Measurements from ENCODE around the gene BRAF. TPM values are rescaled to one million over a fixed set of nuclear protein-coding genes. Genes with fewer than 3 reads are reported as not detected.
"Not testable (repeated sequence)": the region's sequence is repeated elsewhere in the genome, so short reads cannot be mapped to it uniquely, and the experiment has no call there.

The BRAF gene
- total and polyA plus RNA-seq, 2 donors (not counting 3 experiments of a cell fraction or from before 2014, with no cell fraction given): 6.6 to 26.2 TPM

DNA sequence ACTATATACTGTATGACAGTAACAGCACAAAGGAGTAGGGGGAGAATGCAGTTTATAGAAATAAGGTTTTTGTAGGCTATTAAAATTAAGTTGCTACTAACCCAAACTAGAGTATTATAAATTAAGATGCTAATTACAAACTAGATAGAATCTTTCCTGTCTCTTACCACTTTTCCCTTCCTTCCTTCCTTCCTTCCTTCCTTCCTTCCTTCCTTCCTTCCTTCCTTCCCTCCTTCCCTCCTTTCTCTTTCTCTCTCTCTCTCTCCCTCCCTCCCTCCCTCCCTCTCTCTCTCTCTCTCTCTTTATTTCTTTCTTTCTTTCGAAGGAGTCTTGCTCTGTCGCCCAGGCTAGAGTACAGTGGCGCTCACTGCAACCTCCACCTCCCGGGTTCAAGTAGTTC is 36.4 kb upstream of the BRAF start:
- TF ChIP-seq FOS (IDR thresholded peaks at IDR 0.05; ENCODE audit: borderline replicate concordance, insufficient read depth, low read length): no peak
- no peak for TF ChIP-seq POLR2AphosphoS5 (IDR thresholded peaks at IDR 0.05; ENCODE audit: insufficient read depth, low read depth, low read length)
- no peak for TF ChIP-seq JUN (IDR thresholded peaks at IDR 0.05; ENCODE audit: borderline replicate concordance, insufficient read depth, insufficient read length, low read depth)
- TF ChIP-seq EZH2 (IDR thresholded peaks at IDR 0.05; ENCODE audit: borderline replicate concordance, low read depth, low read length, severe bottlenecking): no peak
- no peak for TF ChIP-seq MYC (IDR thresholded peaks at IDR 0.05; ENCODE audit: low read depth, low read length)
- H3K9ac ChIP-seq (replicated peaks; ENCODE audit: extremely low read depth, insufficient read depth, low read length): no peak overlapping the region
- intact Hi-C loops (cut with micrococcal nuclease): no loop called here
- no peaks in the 10 kb centered on the region for H3K9me1 ChIP-seq (replicated peaks; ENCODE audit: control insufficient read depth, extremely low read depth, insufficient read depth, low read length)
- FAIRE-seq: no peak
- no peaks in the 10 kb centered on the region for H3K79me2 ChIP-seq (ENCODE audit: control insufficient read depth, insufficient read depth, low read length)
- H3K36me3 ChIP-seq (ENCODE audit: control insufficient read depth in 2 of 2, extremely low read depth in 1 of 2, insufficient read depth in 2 of 2, low read length in 2 of 2): no peaks in the 10 kb centered on the region
- BruUV-seq (replicated peaks): no TSS peak
- H3K4me2 ChIP-seq (ENCODE audit: insufficient read depth, low read length): no peak overlapping the region
- DNase-seq (ENCODE audit: low read depth, low spot score): no peak
- no peaks in the 10 kb centered on the region for H3K4me1 ChIP-seq (ENCODE audit: control insufficient read depth, extremely low read depth, insufficient read depth, low read length)
- POLR2A ChIA-PET: no interaction called here
- H3K27me3 ChIP-seq (ENCODE audit: control insufficient read depth in 2 of 2, insufficient read depth in 2 of 2, low read length in 2 of 2): no peaks in the 10 kb centered on the region
- CTCF ChIA-PET: no interaction called here
- no peak overlapping the region for H3K27ac ChIP-seq (ENCODE audit: insufficient read depth, low read depth, low read length)
- H4K20me1 ChIP-seq (replicated peaks; ENCODE audit: control insufficient read depth, extremely low read depth, insufficient read depth, low read length): no peaks in the 10 kb centered on the region
- no peak overlapping the region for H2AFZ ChIP-seq (ENCODE audit: low read depth, low read length)
- dilution Hi-C loops (cut with MboI; ENCODE audit: extremely low pct_ligation_motif_present, low sequenced_read_pairs): no loop called here
- H3K9me3 ChIP-seq (replicated peaks; ENCODE audit: control insufficient read depth, insufficient read depth, low read length): no peaks in the 10 kb centered on the region
- H3K4me3 ChIP-seq (replicated peaks in 1 of 3; ENCODE audit: insufficient read depth in 1 of 3, low read depth in 1 of 3, low read length in 3 of 3): no peak overlapping the region

DNA sequence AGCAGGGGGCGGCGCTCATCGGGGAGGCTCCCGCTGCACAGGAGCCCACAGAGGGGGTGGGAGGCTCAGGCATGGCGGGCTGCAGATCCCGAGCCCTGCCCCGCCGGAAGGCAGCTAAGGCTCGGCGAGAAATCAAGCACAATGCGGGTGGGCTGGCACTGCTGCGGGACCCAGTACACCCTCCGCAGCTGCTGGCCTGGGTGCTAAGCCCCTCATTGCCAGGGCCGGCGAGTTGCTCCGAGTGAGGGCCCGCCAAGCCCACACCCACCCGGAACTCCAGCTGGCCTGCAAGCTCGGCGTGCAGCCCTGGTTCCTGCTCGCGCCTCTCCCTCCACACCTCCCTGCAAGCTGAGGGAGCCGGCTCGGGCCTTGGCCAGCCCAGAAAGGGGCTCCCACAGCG is 32.3 kb upstream of the BRAF start:
- FAIRE-seq; H3K4me2 ChIP-seq (ENCODE audit: insufficient read depth, low read length); dilution Hi-C loops (cut with MboI; ENCODE audit: extremely low pct_ligation_motif_present, low sequenced_read_pairs); H3K27ac ChIP-seq (ENCODE audit: insufficient read depth, low read depth, low read length); DNase-seq (ENCODE audit: low read depth, low spot score); H3K9ac ChIP-seq (replicated peaks; ENCODE audit: extremely low read depth, insufficient read depth, low read length); BruUV-seq (replicated peaks); H3K4me1 ChIP-seq (ENCODE audit: control insufficient read depth, extremely low read depth, insufficient read depth, low read length); H3K36me3 ChIP-seq (ENCODE audit: control insufficient read depth in 2 of 2, extremely low read depth in 1 of 2, insufficient read depth in 2 of 2, low read length in 2 of 2); H4K20me1 ChIP-seq (replicated peaks; ENCODE audit: control insufficient read depth, extremely low read depth, insufficient read depth, low read length); H3K4me3 ChIP-seq (replicated peaks in 1 of 3; ENCODE audit: insufficient read depth in 1 of 3, low read depth in 1 of 3, low read length in 3 of 3); H3K9me3 ChIP-seq (replicated peaks; ENCODE audit: control insufficient read depth, insufficient read depth, low read length); H3K79me2 ChIP-seq (ENCODE audit: control insufficient read depth, insufficient read depth, low read length); H3K9me1 ChIP-seq (replicated peaks; ENCODE audit: control insufficient read depth, extremely low read depth, insufficient read depth, low read length); H3K27me3 ChIP-seq (ENCODE audit: control insufficient read depth in 2 of 2, insufficient read depth in 2 of 2, low read length in 2 of 2); POLR2A ChIA-PET; H2AFZ ChIP-seq (ENCODE audit: low read depth, low read length); intact Hi-C loops (cut with micrococcal nuclease): not testable (repeated sequence)
- CTCF ChIA-PET: interaction anchor here (1.0 kb wide), 1 partner anchor 12 kb away, joined by 3 read pairs; no protein-coding TSS in a partner anchor

Measured in endothelial cell of umbilical vein (primary cell).